Measurements from ENCODE around the gene PROZ. TPM values are rescaled to one million over a fixed set of nuclear protein-coding genes. Genes with fewer than 3 reads are reported as not detected.

Gene PROZ
- total RNA-seq, 1 experiment from 2014 or later, result not detected

- DNase-seq (ENCODE audit: low read depth, low spot score), result no peak
- Histone ChIP-seq H3K4me2 (ENCODE audit: low read length) (no peak overlapping the region), H3K27ac (ENCODE audit: low read depth, low read length) (no peak overlapping the region), H3K9ac (ENCODE audit: low read length) (no peak overlapping the region), H3K79me2 (ENCODE audit: insufficient read depth, low read length) (peaks cover 13% of the 10 kb centered on the region), H4K20me1 (ENCODE audit: insufficient read depth) (no peaks in the 10 kb centered on the region), H3K4me1 (ENCODE audit: control insufficient read depth in 1 of 2, insufficient read depth in 2 of 2, low read length in 2 of 2) (no peaks in the 10 kb centered on the region; a peak in 1 of 4 replicates), H2AFZ (ENCODE audit: low read depth, low read length, poor library complexity, severe bottlenecking) (no peak overlapping the region), H3K27me3 (ENCODE audit: insufficient read depth, low read length) (no peaks in the 10 kb centered on the region), H3K36me3 (ENCODE audit: control insufficient read depth in 1 of 2, insufficient read depth in 2 of 2, low read length in 2 of 2) (peaks cover 63 to 68% of the 10 kb centered on the region in 2 experiments), H3K9me3 (ENCODE audit: control insufficient read depth in 1 of 2, insufficient read depth in 1 of 2, low read depth in 1 of 2, low read length in 2 of 2) (no peaks in the 10 kb centered on the region), H3K4me3 (replicated peaks in 1 of 2; ENCODE audit: low read depth in 1 of 2, low read length in 2 of 2) (no peak overlapping the region), H3K9me2 (ENCODE audit: insufficient read depth) (no peaks in the 10 kb centered on the region)
- ChIA-PET POLR2A (no interaction called here), CTCF (no interaction called here), RAD21 (ENCODE audit: low non-redundant PET in 1 of 2, low total read pairs in 2 of 2, uncharacterized antibody in 2 of 2, unreplicated experiment in 2 of 2) (no interaction called here)
- no TSS peak for BruUV-seq (replicated peaks)
- ATAC-seq, result no peak
- intact Hi-C loops (cut with micrococcal nuclease), result no loop called here
- TF ChIP-seq CEBPB (IDR thresholded peaks at IDR 0.05; ENCODE audit: low read depth), result no peak
- TF ChIP-seq EZH2phosphoT487 (IDR thresholded peaks at IDR 0.05; ENCODE audit: borderline replicate concordance), result no peak
- TF ChIP-seq EGR1 (IDR thresholded peaks at IDR 0.05; ENCODE audit: low read depth), result no peak
- TF ChIP-seq POLR2AphosphoS5 (IDR thresholded peaks at IDR 0.05; ENCODE audit: low read depth, low read length), result no peak
- TF ChIP-seq, protein P1, sequence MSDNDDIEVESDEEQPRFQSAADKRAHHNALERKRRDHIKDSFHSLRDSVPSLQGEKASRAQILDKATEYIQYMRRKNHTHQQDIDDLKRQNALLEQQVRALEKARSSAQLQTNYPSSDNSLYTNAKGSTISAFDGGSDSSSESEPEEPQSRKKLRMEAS (IDR thresholded peaks at IDR 0.05), result no peak
Observed at GRCh38 chr13:113179374-113180230, 21.2 kb downstream of the PROZ start.

DNA sequence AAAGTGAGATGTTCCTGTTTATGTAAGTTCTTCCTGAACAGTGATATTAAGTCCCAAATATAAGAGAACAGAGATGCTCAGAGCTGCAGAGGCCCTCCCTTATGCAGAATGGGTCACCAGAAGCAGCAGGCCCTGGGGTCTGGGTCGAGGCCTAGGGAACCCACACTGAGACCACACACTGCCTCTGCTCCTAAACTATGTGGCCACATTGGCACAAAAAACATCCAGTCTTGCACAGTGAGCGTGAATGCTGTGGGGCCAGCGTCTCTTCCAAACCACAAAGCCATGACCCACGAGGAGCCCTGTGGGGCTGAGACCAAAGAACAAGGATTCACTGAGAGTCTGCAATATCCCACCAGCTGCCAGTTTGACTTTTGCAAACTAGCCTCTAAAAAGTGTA, 23.6 kb downstream of the PROZ start:
- BruUV-seq (replicated peaks), result no TSS peak
- ChIA-PET CTCF (no interaction called here), RAD21 (ENCODE audit: low non-redundant PET in 1 of 2, low total read pairs in 2 of 2, uncharacterized antibody in 2 of 2, unreplicated experiment in 2 of 2) (no interaction called here), POLR2A (no interaction called here)
- TF ChIP-seq ATF3 (IDR thresholded peaks at IDR 0.05) (no peak), SIN3A (IDR thresholded peaks at IDR 0.05; ENCODE audit: low read depth) (no peak), CTCF (IDR thresholded peaks at IDR 0.05 in 2 of 3, conservative IDR thresholded peaks at IDR 0.05 in 1 of 3; ENCODE audit: borderline replicate concordance in 1 of 3, insufficient read depth in 1 of 3, low read depth in 2 of 3, low read length in 2 of 3) (no peak), EGR1 (IDR thresholded peaks at IDR 0.05; ENCODE audit: low read depth) (no peak)
- TF ChIP-seq, protein P2, sequence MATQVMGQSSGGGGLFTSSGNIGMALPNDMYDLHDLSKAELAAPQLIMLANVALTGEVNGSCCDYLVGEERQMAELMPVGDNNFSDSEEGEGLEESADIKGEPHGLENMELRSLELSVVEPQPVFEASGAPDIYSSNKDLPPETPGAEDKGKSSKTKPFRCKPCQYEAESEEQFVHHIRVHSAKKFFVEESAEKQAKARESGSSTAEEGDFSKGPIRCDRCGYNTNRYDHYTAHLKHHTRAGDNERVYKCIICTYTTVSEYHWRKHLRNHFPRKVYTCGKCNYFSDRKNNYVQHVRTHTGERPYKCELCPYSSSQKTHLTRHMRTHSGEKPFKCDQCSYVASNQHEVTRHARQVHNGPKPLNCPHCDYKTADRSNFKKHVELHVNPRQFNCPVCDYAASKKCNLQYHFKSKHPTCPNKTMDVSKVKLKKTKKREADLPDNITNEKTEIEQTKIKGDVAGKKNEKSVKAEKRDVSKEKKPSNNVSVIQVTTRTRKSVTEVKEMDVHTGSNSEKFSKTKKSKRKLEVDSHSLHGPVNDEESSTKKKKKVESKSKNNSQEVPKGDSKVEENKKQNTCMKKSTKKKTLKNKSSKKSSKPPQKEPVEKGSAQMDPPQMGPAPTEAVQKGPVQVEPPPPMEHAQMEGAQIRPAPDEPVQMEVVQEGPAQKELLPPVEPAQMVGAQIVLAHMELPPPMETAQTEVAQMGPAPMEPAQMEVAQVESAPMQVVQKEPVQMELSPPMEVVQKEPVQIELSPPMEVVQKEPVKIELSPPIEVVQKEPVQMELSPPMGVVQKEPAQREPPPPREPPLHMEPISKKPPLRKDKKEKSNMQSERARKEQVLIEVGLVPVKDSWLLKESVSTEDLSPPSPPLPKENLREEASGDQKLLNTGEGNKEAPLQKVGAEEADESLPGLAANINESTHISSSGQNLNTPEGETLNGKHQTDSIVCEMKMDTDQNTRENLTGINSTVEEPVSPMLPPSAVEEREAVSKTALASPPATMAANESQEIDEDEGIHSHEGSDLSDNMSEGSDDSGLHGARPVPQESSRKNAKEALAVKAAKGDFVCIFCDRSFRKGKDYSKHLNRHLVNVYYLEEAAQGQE (IDR thresholded peaks at IDR 0.05; ENCODE audit: low read depth), result no peak
- ATAC-seq (no peak), DNase-seq (ENCODE audit: low read depth, low spot score) (no peak)
- intact Hi-C loops (cut with micrococcal nuclease), result no loop called here
- H3K4me1 ChIP-seq (ENCODE audit: control insufficient read depth in 1 of 2, insufficient read depth in 2 of 2, low read length in 2 of 2), result peaks cover 8 to 10% of the 10 kb centered on the region in 2 experiments
- H3K4me3 ChIP-seq (replicated peaks in 1 of 2; ENCODE audit: low read depth in 1 of 2, low read length in 2 of 2), result no peak overlapping the region
- H2AFZ ChIP-seq (ENCODE audit: low read depth, low read length, poor library complexity, severe bottlenecking), result no peak overlapping the region
- H3K9me3 ChIP-seq (ENCODE audit: control insufficient read depth in 1 of 2, insufficient read depth in 1 of 2, low read depth in 1 of 2, low read length in 2 of 2), result no peaks in the 10 kb centered on the region
- no peaks in the 10 kb centered on the region for H3K9me2 ChIP-seq (ENCODE audit: insufficient read depth)
- no peaks in the 10 kb centered on the region for H3K27me3 ChIP-seq (ENCODE audit: insufficient read depth, low read length)
- H3K4me2 ChIP-seq (ENCODE audit: low read length), result no peak overlapping the region
- H4K20me1 ChIP-seq (ENCODE audit: insufficient read depth), result no peaks in the 10 kb centered on the region
- H3K9ac ChIP-seq (ENCODE audit: low read length), result no peak overlapping the region
- peaks cover 59 to 62% of the 10 kb centered on the region in 2 experiments for H3K36me3 ChIP-seq (ENCODE audit: control insufficient read depth in 1 of 2, insufficient read depth in 2 of 2, low read length in 2 of 2)
- H3K79me2 ChIP-seq (ENCODE audit: insufficient read depth, low read length), result peaks cover 37% of the 10 kb centered on the region
- no peak overlapping the region for H3K27ac ChIP-seq (ENCODE audit: low read depth, low read length)

Data from HCT116 (cell line).